ENCODE data around the gene SFTA2.

SFTA2 gene

DNA sequence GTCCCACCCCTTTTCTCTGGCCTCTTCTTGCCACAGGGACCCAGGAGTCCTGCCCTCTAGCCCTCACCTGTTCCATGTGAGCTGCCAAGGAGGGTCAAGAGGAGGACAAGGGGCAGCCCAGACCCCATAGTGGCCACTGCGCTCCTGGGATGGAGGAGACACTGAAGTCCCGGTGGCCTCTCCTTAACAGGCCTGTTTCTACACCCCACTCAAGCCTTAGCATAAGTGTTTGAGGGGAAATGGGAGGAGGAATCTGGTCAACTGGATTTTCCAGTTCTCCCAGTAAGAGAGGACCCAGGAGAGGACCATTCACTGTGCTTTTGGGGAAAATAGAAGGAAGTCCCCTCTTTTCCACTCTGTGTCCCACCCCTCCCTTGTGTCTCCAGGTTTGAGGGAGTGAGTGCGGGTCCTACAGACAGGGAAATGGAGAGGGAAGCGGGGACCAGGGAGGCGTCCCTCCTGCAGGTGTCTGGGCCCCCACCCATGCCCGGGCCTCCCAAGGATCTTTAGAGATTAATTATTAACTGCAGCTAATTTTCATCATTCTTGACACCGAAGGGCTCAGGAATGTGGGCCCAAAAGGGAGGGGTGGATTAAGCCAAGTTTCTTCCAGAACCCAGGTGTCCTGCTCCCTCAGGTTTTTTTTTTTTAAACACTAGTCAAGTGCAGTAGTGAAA, at the start of gene SFTA2:
TSS of gene SFTA2 (minus strand) at position 202 of the 677 bp plus-strand sequence. CDS start at position 128, 74 bp downstream.
- no peak for DNase-seq

DNA sequence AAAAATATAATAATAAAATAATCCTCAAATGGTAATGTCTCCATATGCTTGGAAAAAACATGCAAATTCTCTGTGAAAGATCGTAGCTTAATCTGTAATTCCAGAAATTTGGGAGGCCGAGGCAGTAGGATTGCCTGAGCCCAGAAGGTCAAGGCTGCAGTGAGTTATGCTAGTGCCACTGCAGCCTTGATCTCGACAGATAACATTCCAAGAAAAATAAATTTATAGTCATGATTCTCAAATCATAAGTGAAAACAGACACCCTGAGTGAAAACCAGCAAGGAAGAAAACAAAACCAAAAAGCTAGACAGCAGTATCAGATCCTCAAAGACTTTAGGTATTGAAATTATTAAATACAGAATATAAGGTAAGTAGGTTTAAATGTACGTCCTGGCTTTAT, 47.7 kb upstream of the SFTA2 start:
- no peak for DNase-seq

DNA sequence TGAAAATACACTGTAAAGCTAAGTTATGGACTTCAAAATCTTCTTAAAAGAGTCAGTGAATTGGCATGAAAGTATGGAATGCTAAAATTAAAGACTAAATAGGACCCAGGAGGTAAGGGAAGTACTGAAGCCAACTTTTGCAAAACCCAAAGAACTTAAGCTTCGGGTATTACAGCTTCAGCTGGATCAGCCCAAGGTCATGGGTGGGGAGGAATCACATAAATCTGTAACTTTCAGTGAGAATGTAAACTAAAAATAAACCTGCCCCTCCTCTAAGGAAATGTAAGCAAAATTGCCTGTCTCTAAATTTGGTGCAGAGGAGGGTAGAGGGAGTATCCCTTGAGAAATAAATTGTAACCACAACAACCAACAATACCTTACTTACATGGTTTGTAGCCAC, 47.2 kb upstream of the SFTA2 start:
- DNase-seq: no peak

DNA sequence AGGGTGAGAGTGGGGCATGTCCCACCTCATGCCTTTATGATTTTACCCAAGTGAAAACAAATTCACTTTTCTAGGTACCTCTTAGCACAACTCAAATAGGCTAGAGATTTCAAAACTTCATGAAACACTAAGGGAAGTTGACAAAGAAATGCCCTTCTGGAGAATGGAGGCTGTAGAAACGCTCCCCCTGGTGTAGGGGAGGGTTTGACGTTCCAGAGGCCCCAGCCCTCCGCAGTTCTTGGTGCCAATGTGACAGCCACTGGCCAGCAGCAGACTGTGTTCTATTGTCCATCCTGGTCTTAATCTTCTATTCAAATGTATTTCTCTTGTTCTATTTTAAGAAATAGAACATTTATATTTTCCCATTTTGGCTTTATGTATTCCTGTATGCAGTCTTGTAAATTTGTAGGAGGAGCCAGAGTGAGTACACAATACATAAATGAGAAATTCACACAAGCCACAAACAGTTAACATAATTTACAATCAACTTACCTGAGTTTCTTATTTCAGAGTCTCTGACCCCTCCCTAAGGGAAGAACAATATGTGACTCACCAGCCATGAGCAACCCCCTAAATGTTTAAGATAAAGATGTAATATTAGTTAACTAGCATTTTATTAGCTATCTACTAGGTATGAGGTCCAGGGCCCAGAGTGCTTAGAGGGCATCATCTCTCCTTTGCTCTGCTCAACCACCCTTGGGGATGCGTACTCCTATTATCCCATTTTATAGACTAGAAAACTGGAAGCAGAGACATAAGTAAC, 42.7 kb upstream of the SFTA2 start:
- DNase-seq: no peak

DNA sequence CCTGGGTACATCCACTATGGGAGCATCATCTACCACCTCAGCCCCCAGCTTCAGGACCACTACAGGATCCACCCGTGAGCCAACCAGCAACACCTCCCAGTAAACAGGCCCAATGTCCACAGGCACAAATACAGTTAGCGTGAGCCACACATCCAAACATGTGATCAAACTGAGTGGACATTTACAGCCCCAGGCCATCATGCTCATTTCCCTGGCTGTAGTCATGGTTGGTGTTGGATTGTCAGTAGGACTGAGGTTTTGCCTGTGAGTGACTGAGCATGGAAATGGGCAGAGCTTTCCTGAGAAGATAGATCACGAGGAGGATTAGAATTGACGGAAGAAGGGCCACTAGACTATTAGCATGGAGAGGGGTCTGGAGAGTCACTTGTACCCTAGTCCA, 40.8 kb upstream of the SFTA2 start:
- no peak for DNase-seq

GRCh38 chr6:30970946-30971345, 39.0 kb upstream of the SFTA2 start:
- no peak for DNase-seq

- DNase-seq: peak; percentile 89
Observed at GRCh38 chr6:30969171-30969570, 37.2 kb upstream of the SFTA2 start.

DNA sequence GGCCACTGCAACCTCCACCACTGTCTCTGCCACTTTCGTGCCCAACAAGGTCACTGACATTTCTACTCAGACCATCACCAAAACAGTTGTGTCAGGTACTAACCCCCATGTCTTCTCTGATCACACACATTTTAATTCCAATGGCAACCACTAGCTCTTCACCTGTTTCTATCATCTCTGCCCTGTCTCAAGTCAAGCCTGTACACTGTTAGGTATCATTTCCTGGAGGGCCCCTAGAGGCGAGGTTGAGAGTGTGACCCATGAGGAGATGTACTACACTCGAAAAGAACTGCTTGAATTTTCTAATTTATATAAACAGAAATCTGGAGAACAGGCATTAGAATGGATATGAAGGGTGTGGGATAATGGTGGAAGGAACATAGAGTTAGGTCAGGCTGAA, 34.2 kb upstream of the SFTA2 start:
- DNase-seq: no peak

DNA sequence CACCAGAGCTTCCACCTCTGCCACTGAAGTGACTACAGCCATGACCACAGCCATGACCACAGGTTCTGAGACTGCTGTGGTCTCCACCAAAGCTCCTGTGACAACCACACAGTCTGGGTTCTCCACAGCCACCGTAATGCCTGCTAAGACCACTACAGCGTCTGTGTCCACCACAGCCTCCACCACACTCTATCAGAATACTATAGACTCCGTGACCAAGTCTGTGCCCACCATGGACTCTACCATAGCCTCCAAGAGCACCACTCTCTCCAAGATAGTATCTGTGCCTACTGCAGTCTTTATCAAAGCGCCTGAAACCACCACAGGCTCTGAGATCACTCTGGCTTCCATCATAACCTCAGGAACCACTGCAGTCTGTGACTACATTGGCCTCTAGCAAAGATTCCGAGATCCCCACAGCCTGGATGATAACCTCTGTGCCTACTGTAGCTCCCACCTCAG, 33.2 kb upstream of the SFTA2 start:
- peak; percentile 40 for DNase-seq

DNA sequence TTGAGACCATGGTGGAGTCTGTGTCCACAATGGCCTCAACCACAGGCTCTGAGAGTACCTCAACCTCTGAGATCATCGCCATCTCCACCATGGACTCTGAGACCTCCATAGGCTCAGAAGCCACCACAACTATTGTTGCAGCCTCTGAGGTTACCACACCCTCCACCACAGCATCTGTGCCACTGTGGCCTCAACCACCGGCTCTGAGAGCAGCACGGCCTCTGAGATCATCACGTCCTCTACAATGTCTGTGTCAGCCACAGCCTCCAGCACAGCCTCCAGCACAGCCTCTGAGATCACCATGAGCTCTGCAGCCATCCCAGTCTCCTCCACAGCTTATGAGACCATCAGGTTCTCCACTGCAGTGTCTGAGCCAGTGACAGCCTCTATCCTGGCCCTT, 32.1 kb upstream of the SFTA2 start:
- DNase-seq: peak; percentile 85

GRCh38 chr6:30963641-30964040, 31.7 kb upstream of the SFTA2 start:
- DNase-seq: no peak

DNA sequence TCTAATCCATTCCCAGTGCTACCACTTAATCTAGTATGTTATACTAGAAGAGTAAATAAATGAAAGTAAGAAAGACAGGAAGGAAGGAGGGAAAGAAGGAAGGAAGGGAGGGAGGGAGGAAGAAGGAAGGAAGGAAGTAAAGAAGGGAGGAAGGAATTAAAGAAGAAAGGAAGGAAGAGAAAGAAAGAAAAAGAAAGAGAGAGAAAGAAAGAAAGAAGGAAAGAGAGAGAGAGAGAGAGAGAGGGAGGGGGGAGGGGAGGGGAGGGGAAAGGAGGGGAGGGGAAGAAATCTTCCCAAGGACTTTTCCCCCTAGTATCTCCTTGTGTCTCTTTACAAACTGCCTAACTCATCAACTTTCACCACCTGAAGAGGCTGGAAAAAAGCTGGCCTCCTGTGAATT, 30.7 kb upstream of the SFTA2 start:
- no peak for DNase-seq

- DNase-seq: peak; percentile 29
Observed at GRCh38 chr6:30960907-30961673, 29.1 kb upstream of the SFTA2 start.

GRCh38 chr6:30957716-30958115, 25.7 kb upstream of the SFTA2 start:
- no peak for DNase-seq

GRCh38 chr6:30955367-30956042, 23.5 kb upstream of the SFTA2 start:
- peak; percentile 47 for DNase-seq

- no peak for DNase-seq
Observed at GRCh38 chr6:30954631-30955366, 22.8 kb upstream of the SFTA2 start.

DNA sequence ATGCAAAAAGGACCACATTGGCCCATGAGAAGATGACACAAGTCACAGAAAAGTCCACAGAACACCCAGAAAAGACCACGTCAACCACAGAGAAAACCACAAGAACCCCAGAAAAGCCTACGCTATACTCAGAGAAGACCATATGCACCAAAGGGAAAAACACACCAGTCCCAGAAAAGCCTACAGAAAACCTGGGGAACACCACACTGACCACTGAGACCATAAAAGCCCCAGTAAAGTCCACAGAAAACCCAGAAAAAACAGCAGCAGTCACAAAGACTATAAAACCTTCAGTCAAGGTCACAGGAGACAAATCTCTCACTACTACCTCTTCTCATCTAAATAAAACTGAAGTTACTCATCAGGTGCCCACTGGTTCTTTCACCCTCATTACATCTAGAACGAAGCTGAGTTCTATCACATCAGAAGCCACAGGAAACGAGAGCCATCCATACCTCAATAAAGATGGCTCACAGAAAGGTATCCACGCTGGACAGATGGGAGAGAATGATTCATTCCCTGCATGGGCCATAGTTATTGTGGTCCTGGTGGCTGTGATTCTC, 20.0 kb upstream of the SFTA2 start:
- DNase-seq: no peak

GRCh38 chr6:30948811-30949210, 16.8 kb upstream of the SFTA2 start:
- no peak for DNase-seq

DNA sequence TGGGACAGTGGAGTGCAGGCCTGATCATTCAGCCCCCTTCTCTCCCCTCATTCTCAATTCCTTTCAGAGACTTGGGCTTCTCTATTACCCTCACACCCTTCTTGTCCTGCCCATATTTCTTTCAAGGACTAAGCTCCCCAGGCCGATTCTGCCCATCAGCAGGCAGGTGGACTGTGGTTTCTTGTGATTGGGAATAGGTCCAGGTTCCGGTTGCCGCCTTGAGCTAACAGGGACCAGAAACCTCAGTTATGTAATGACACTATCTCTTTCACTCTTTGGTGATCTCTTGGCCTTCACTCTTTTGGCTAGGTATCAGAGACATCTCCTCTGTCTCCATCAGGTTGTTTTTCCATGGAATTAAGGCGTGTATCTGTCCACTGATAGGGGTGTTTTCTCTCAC, 15.3 kb upstream of the SFTA2 start:
- DNase-seq: no peak

DNA sequence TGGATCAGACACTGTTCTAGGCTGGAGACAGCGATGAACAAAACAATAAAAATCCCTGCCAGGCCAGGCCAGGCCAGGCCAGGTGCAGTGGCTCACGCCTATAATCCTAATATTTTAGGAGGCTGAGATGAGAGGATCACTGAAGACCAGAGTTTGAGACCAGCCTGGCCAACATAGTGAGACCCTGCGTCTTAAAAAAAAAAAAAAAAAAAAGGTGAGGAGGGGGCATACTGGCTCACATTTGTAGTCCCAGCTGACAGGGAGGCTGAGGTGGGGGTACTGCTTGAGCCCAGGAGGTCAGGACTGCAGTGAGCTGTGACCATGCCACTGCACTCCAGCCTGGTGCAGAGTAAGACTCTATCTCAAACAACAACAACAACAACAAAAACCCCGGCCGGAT, 13.3 kb upstream of the SFTA2 start:
- no peak for DNase-seq

GRCh38 chr6:30944051-30944450, 12.1 kb upstream of the SFTA2 start:
- no peak for DNase-seq
